GM21381 (cell line): ENCODE measurements around the gene TEX36.
"Not testable (repeated sequence)": the region's sequence is repeated elsewhere in the genome, so short reads cannot be mapped to it uniquely, and the experiment has no call there.

Source experiments
- ATAC-seq: cut with Tn5 transposase; IDR thresholded peaks from one replicate; pipeline ENCODE4 v1.9.1; 2021; ENCODE audit warnings: mild to moderate bottlenecking, moderate library complexity; ENCODE audit not compliant: unreplicated experiment

TEX36 gene

DNA sequence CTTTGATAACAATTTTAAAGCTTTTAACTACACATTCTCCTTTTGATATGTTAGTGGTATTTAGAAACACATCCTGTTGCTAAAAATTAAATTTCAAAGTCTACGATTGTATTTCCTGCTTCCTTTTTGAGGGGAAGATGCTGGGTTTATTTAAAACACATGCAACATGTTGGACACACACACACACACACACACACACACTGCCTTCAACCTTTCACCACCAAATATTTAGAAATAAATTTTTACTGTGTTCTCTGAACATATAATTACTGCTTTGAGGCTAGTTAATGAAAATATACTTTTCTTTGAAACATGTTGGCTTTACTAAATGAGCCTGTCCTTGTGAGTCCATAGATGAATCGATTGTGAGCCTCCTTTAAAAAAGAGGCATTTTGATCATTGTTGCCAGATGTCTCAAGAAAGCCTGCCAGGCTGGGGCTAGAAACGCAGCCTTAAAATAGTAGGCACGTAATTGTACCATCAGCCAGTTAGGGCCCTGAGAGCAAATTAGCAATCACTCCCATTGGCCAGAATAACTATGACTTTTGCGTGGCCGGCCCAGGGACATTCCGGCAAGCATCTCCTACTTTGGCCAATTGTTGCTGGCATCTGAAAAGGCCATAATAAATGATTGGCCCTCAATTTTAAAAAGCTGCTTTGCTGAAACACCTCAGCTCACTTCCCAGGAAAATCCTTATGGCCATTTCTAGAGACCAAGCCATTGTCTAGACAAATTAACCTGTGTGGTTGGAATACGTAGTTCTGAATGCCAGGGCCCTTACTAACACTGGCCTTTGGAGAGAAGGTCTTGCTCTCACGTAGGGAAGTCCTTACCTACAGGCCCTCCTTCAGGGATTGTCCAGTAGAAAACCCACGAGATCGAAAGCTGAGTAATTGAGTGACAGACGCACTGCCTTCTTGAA, 9.9 kb upstream of the TEX36 start:
- ATAC-seq: no peak

DNA sequence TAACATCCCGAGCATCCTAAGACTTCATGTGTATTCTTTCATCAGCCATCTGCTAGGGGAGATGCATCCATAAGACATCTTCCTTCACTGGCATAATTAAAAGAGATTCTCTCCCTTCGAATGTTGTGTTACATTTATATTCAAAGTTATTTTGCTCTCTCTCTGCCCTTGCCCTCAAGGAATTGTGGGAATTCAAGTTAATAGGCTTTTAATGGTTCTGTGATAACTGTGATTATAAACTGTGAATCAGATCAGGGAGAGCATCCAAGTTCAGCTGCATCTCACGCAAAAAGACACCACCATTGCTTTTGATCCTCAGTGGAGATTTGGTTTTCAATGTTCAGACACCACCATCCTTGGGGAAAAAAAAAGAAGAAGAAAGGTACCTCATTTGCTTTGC, 9.2 kb upstream of the TEX36 start:
- no peak for ATAC-seq

DNA sequence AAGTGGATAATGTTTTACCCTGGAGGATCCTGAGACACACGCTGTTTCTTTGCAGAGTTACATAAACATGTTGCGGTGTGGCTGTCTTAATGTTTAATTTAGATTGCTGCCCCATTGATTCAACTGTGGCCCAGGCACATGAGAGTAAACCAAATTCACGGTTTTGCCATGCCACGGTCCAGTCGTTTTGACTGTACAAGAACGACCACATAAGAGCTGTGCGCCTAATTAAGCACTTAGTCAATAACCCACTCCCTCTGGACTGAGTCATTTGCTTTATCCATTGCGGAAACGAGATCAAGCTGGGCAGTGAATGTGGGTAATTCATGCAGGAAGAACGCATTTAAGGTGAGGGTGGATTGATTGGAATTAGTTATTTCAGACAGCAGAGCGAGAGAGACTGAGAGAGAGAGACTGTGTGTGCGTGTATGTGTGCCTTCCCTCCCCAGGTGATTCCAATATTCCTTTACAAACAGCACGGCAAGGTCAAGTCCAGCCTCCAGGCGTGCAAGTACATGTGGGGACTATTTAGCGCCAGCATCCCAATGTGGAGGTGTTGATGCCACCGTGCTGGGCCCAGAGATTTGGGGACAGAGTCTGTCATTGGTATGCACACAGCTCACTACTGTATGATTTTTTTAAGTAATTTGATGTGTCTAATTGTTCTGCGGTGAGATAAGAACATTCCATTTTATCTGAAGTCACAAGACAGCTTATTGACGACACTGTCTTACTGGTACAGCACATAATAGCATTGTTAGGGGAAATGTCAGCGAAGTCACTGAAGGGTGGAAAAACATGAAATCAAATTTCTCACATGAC, 8.4 kb upstream of the TEX36 start:
- no peak for ATAC-seq

DNA sequence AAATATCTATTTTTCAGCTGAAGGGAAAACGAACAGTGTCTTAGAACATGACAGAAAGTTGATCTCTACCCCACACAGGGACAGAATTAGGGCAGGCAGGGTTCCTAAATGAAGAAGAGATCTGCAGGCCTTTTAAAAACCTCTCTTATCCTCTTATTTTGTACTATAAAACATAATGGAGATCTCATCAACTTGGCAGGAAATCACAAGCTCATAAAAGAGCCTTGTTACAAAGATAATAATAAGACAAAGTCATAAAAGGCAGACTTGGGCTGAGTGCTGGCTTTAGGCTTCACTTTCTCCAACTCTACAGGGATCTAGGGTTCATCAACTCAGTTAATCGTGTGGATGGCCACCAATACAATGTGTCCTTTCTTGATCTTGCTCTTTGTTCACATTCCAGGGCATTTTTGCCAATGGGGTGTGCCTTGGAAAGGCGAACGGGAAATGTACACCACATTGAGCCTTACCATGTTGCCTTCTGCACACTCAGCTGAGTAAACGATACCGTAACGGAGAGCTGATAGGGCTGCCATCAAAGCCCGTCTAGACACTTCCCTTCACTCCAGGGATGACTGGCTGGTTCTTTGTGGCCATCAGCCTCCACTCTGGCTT, 7.1 kb upstream of the TEX36 start:
- ATAC-seq: no peak

DNA sequence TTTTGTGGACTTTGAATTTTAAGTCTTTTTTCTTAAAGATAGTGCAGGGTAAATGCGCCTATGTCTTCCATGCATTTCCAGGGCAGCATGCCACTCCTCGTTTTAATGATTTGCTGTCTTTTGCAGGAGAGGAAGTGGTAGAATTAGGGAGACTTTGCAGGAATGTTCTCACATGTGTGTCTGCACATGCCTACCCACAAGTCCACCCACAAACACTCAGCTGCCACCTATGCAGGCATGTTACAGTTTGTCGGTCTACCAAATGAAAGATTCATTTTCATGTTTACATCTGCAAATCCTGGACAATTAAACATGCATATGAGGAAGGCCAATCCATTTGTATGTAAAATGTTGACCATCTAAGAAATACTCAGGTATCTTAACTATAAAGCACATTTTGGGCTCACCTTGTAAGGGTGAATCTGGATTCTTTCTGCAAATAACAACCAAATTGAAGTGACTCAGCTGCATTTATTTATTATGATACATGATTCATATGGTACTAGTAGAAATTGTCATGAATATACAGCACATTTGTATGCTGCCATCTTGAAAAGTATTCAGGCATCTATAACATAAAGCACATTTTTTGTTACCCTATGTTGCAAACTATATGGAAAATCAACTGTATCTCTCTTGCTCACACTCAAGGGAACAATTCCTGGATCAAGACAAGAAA, 4.7 kb upstream of the TEX36 start:
- ATAC-seq: no peak

DNA sequence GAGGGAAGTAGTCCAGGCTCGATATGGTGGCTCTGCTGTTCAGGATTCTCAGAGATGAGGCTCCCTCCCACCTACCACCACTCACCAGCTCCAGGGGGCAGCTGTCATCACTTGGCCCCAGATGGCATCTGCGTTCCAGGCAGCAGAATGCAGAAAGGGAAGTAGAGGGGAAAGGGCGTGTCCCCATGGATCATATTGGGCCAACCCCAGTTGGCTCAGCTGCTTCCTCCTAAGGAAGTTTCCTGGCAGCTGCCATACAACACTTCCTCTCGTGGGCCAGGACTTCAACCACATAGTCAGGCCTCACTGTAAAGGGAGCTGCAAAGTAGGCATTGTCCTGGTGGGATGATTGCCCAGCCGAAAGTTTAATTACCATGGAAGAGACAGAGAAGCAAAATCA, 1.6 kb upstream of the TEX36 start:
- no peak for ATAC-seq

DNA sequence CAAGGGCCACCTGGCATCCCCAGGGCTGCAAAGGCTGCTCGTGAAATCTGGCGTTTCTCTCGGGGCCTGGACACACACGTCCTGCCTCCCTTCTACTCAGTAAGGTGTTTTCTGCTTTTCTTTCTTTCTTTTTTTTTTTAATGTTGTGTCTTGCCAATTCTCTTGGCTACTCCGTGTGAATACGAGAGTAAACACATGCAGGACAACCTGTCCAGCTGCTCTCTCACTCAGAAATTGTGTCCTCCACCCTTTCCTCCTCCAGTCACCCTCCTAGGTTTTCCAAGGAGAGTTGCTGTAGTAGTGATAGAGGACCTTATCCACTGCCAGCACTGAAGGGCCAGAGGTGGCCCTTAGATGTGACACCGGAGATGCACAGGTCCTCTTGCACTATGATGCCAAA, 858 bp upstream of the TEX36 start:
- no peak for ATAC-seq

DNA sequence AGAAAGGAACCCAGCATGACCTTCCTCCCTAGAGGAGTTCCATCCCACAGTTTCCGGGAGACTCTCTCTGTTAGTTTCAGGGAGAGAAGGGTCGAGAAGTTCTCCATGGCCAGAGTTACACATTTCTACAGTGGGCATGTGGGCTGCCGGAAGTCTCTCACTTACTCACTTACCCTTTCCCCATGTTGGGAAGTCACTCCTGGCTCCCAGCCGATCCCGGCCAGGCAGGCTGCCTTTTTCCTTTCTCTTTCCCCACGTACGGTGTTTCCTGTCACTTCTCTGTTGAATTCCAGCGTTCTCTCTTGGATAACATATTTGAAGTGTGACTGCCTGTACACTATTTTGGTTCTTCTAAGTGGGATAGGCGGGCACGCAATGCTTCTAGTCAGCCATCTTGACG, 3.5 kb downstream of the TEX36 start:
- no peak for ATAC-seq

DNA sequence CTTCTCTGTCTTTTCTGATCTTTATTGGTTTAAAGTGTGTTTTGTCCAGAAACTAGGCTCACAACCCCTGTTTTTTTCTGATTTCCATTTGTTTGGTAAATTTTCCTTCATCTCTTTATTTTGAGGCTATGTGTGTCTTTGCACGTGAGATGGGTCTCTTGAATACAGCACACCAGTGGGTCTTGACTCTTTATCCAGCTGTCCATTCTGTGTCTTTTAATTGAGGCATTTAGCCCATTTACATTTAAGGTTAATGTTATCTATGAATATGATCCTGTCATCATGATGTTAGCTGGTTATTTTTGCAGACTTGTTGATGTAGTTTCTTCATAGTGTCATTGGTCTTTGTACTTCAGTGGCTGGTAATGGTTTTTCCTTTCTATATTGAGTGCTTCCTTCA, 10.1 kb downstream of the TEX36 start:
- ATAC-seq: no peak

DNA sequence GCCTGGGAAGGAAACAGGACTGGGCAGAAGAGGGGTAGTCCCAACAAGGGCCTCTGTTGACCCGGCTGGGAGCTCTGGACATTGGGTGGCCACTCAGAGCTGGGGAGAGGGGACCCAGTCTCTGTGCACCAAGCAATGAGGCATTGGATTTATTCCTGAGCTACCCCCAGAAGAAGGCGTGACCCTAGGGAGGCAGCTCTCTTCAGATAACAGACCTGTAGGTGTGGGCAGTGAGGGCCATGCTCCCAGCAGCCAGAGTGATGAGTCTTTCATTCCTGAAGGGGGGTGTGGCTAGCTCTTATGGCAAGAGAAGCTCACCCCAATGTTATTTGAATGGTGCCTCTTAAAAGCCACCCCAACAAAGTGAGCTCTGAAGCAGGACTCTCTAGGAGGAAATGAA, 20.4 kb downstream of the TEX36 start:
- ATAC-seq: no peak

DNA sequence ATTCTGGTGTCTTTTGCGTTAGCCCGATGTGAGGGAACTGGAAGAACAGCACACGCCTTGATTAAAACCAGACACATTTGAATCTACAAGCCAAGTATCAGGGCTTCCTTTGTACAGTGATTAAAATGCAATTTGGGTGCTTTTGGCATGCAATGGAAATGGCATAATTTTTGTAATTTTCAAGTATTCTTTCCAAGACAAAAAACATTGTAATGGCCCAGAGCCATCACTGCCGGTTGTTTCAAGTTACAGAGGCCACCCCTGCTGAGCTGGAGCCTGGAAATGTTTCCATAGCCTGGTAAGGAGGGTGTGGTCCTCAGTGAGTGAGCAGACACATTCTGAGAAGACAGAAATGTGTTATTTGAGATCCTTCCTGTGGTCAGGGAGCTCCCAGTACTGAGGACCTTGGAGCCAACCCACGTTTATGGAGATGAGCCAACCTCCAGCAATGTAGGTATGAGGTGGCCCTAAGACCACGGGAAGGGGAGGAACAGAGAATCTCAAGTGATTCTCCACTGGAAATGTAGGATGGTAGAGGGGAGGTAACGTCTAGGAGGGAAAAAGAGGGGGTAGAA, 20.9 kb downstream of the TEX36 start:
- no peak for ATAC-seq

DNA sequence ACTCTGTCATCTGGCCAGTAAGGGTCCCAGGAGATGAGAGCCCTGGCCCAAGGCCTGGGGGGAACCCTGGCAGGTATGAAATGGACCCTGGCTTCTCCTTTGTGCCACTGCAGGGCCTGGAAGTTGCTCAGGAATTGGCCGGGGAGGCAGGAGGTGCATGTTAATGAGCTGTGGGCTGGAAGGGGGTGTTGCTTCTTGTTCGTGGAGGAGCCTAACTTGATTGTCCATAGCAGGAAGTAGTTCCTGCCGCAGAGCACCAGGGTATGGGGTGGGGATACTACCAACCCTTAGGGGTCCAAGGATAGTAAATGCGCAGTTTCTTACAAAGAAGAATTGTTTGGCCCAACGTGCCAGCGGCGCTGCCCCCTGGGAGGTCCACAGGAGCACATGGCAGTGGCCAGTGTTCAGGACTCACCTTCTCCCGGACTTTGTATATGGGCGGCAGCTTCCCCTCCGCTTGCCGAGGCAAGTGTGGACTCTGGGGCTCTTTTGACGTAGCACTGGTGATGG, 21.5 kb downstream of the TEX36 start:
- no peak for ATAC-seq

DNA sequence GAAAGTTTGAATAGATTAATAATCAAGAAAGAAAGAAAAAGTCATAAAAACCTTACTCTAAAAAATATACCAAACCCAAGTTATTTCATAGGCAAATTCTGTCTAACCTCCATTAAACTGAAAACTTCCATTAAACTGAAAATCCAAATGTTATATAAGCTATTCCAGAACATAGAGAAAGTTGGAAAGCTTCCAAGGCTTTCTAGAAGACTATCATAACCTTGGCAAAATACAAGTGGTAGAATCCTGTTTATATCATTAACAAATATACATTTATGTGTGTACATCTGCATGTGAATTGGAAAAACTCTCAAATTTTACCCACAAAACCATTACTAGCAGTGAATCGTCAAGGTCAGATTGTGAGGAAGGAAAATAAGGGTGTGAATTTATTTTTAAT, 23.9 kb downstream of the TEX36 start:
- ATAC-seq: no peak

DNA sequence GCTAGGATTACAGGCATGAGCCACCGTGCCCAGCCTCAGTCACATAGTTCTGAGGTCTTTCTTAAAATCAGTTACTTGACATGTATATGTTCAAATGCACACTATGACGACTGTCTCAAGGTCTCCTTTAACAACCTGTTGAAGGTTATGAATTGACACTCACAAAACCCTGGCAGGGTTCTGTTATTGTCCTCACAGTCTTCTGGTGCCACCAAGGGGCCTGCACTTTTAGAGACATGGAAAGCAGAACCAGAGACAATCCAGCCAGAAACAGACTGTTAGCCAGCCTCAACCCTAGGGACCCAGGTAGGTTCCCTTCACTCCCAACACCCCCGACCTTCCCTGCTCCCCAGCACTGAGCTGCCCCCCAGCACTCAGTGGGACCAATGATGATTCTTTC, 26.4 kb downstream of the TEX36 start:
- no peak for ATAC-seq

DNA sequence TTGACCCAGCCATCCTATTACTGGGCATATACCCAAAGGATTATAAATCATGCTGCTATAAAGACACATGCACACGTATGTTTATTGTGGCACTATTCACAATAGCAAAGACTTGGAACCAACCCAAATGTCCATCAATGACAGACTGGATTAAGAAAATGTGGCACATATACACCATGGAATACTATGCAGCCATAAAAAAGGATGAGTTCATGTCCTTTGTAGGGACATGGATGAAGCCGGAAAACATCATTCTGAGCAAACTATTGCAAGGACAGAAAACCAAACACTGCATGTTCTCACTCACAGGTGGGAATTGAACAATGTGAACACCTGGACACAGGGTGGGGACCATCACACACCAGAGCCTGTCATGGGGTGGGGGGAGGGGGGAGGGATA, 29.9 kb downstream of the TEX36 start:
- not testable (repeated sequence) for ATAC-seq

DNA sequence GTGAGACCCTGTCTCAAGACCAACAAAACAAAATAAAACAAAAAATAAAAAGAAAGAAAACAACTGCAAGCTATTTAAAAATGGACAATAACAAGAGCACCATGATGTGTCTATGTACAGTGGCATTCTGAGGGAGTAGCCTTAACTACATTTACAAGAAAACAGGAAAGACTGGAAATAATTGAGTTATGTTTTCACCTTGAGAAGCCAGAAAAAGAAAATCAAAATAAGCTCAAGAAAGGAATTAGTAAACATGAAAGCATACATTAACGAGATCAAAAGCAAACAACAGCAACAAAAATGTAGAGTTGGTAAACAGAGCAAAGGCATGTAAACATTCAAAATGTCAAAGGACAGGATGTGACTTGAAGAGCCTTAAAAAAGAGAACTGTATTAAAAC, 36.7 kb downstream of the TEX36 start:
- no peak for ATAC-seq

DNA sequence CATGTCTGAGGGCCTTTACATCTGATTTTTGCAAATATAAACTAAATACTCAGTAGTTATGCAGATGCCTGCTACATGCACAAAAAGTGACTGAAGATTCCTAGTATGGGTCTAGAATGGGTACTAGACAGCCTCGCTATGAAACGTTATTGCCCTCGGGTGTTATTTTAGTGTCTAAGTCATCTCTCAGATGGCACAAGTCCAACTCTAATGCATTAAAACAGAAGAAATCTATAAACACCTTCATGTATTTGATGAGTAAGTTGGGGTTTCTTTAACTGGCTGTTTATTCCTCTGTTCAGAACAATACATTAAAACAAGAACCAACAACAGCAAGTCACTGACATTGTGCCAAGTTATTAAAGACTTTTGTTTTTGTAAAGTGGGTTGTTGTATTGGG, 41.6 kb downstream of the TEX36 start:
- ATAC-seq: no peak

DNA sequence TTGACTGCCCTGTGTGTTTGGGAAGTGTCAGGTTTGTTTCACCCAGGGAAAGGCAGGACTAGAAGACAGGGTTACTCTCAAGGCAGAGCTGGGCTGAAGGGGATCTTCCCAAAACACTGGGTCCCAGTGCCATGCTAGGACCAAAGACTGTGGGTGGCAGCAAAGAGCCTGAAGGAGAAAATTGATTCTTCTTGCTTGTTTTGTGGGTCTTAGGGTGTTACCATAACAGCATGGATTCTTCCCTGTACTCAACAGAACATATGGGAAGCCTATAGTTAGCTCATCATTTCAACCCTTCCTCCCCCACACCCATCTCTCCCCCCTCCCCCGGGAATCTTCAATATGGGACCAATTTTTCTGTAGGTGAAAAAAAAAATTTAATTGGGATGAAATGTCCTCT, 42.3 kb downstream of the TEX36 start:
- ATAC-seq: no peak

DNA sequence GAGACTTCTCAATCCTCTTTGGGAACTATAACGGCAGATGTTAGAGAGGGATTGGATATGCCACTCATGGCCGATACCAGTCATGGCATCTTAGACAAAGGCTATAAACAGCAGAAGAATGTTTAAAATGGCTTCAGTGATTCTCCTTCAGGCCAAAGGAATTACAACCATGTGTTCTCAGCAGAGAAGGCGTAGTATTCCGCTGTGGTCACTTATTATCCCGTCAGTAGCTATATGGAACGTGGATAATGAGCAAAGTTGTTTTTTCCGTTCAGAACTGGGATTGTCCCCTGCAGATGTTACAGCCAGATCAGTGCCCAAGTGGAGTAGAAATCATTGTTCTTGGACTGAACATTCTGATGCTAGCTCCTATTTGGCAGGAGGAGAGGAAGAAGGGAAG, 43.1 kb downstream of the TEX36 start:
- ATAC-seq: no peak

DNA sequence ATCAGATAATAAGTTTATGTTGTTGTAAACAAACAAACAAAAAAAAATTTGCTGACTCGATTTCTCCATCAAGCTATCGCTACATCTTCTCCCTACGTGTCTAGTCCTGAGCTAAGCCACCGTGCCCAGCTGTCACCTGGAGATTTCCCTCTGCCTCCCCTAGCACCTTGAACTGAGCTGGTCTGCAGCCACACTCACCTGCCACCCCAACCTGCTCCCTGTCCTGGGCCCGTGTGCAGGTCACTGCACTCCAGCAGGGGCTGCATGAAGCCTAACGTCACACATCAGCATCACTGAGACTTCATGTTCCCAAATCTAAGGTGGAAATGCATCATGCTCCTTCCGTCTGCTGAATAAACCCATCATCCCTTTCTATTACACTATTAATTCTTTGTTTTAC, 44.4 kb downstream of the TEX36 start:
- no peak for ATAC-seq

DNA sequence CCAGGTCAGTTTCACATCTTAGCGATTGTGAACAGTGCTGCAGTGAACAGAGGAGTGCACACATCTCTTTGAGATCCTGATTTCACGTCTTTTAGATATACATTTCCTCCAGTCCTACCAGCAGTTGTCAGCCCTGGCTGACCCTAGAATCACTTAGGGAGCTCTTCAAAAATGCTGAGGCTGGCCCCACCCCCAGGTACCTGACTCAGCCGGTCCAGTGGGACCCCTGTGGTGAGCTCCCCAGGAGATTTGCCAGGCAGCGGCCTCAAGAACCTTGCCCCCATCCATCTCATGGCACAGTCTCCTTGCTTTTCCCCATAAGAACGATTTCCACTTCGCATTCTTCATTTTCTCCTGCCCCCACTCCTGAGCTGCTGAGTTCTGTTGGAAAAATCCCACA, 45.5 kb downstream of the TEX36 start:
- ATAC-seq: no peak
